AG04450 (cell line): ENCODE data around the gene TRIM26. TPM values are rescaled to one million over a fixed set of nuclear protein-coding genes. Genes with fewer than 3 reads are reported as not detected.
A peak's percentile ranks its signal among the peaks of the same experiment; 100 is the strongest.
"Not testable (repeated sequence)": the region's sequence is repeated elsewhere in the genome, so short reads cannot be mapped to it uniquely, and the experiment has no call there.

ENCODE experiments used
- CTCF ChIA-PET: fragments of 300-600, 350-600 bp; formaldehyde crosslinking; extraction: SDS; loops from one replicate; lab custom pipeline; 2022; ENCODE audit warnings: antibody characterized with exemption, inconsistent platforms; lab: Charles Lee
- POLR2A ChIA-PET: fragments of 350-600 bp; formaldehyde crosslinking; extraction: SDS; loops from one replicate; lab custom pipeline; 2021; ENCODE audit warnings: antibody characterized with exemption, inconsistent platforms; lab: Yijun Ruan, JAX
- DNase-seq: peaks from one replicate; pipeline ENCODE4 v3.0.0-alpha.2; 2011; ENCODE audit warnings: low read depth, low spot score
- H3K27ac ChIP-seq: one replicate; pipeline ENCODE4 v1.5.1; 2012; ENCODE audit warnings: low read depth, low read length, control low read depth
- H3K27me3 ChIP-seq: one replicate; pipeline ENCODE4 v1.6.0; 2012; ENCODE audit warnings: low read length; ENCODE audit not compliant: control insufficient read depth, insufficient read depth
- H3K4me3 ChIP-seq: 2 replicates; pipeline ENCODE4 v1.5.1; 2011; ENCODE audit warnings: mild to moderate bottlenecking, low read depth, low read length, control low read depth
- H3K9me3 ChIP-seq: 2 replicates; pipeline ENCODE4 v1.5.1; 2012; ENCODE audit warnings: low read length; ENCODE audit not compliant: control insufficient read depth, insufficient read depth
- polyA plus RNA-seq: library from polyadenylated mRNA; depleted of rRNA; stranded (reverse); fragments of >200 nt; gene quantifications from 2 replicates; pipeline ENCODE4 v1.2.3, GENCODE V29; 2011
- TF ChIP-seq, protein P1 (sequence below): IDR thresholded peaks from 2 replicates; pipeline ENCODE4 v1.5.1; 2011; ENCODE audit warnings: low read depth, low read length, control low read depth, inconsistent platforms

The TRIM26 gene
- polyA plus RNA-seq, 1 experiment: 22.7 TPM

DNA sequence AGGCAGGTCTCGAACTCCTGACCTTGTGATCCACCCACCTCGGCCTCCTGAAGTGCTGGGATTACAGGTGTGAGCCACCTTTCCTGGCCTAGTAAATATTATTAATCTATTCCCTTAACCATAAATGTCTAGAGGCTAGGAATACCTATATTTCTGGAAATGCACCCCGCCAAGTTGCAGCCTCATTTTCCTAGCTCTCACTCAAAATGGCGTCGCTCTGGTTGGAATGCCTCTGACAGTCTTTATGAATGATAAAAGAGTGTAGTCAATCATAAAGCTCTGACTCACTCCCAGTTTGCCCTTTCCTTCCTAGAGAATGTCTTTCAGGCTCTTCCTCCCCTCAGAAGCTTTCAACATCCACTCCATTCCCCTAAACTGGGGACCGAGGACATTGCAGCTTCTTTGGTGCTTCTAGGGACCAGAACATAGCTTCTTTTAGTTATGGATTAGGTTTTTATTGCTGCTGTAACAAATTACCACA is 14.1 kb upstream of the TRIM26 start:
- POLR2A ChIA-PET: no interaction called here
- H3K27ac ChIP-seq: no peak overlapping the region

DNA sequence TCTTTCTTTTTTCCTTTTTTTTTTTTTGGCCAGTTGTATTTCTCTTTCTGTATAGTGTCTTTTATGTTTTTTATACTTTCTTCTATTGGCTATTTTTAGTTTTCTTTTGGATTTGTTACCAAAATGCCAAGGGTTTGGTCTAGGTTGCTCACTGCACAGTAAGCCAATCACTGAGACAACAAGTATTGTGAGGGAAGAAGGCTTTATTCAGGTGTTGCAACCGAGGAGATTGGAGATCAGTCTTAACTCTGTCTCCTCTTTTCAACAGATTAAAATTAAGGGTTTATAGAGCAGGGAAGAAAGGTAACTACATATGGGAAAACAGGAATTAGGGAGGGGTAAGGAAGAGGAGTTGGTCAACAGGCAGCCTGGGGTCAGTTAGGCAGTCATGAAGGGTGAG is 10.1 kb upstream of the TRIM26 start:
- peaks cover 7% of the 10 kb centered on the region; the same call in 1 of the 2 replicates for H3K9me3 ChIP-seq
- TF ChIP-seq, protein P1, sequence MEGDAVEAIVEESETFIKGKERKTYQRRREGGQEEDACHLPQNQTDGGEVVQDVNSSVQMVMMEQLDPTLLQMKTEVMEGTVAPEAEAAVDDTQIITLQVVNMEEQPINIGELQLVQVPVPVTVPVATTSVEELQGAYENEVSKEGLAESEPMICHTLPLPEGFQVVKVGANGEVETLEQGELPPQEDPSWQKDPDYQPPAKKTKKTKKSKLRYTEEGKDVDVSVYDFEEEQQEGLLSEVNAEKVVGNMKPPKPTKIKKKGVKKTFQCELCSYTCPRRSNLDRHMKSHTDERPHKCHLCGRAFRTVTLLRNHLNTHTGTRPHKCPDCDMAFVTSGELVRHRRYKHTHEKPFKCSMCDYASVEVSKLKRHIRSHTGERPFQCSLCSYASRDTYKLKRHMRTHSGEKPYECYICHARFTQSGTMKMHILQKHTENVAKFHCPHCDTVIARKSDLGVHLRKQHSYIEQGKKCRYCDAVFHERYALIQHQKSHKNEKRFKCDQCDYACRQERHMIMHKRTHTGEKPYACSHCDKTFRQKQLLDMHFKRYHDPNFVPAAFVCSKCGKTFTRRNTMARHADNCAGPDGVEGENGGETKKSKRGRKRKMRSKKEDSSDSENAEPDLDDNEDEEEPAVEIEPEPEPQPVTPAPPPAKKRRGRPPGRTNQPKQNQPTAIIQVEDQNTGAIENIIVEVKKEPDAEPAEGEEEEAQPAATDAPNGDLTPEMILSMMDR: no peak
- DNase-seq: no peak
- POLR2A ChIA-PET: no interaction called here
- CTCF ChIA-PET: no interaction called here
- no peak overlapping the region for H3K4me3 ChIP-seq
- peaks cover 3% of the 10 kb centered on the region for H3K27me3 ChIP-seq
- H3K27ac ChIP-seq: no peak overlapping the region

More for the DNA sequence above, 14.1 kb upstream of the TRIM26 start:
- DNase-seq: no peak
- CTCF ChIA-PET: interaction anchor here (0.7 to 6.5 kb wide), 2 partner anchors 8 to 11 kb away, joined by 5 to 42 read pairs; no protein-coding TSS in a partner anchor
- peaks cover 2% of the 10 kb centered on the region; the same call in 1 of the 2 replicates for H3K9me3 ChIP-seq
- H3K27me3 ChIP-seq: peaks cover 3% of the 10 kb centered on the region
- TF ChIP-seq, protein P1: no peak
- no peak overlapping the region for H3K4me3 ChIP-seq

DNA sequence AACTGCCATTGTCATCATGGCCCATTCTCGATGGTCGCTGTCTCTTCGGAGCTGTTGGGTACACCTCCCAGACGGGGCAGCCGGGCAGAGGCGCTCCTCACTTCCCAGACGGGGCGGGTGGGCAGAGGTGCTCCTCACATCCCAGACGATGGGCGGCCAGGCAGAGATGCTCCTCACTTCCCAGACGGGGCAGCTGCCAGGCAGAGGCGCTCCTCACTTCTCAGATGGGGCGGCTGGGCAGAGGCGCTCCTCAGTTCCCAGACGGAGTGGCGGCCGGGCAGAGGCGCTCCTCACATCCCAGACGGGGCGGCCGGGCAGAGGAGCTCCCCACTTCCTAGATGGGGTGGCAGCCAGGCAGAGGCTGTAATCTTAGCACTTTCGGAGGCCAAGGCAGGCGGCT is 8.8 kb upstream of the TRIM26 start:
- POLR2A ChIA-PET, CTCF ChIA-PET, H3K4me3 ChIP-seq, H3K27me3 ChIP-seq, H3K27ac ChIP-seq, DNase-seq, H3K9me3 ChIP-seq: not testable (repeated sequence)

DNA sequence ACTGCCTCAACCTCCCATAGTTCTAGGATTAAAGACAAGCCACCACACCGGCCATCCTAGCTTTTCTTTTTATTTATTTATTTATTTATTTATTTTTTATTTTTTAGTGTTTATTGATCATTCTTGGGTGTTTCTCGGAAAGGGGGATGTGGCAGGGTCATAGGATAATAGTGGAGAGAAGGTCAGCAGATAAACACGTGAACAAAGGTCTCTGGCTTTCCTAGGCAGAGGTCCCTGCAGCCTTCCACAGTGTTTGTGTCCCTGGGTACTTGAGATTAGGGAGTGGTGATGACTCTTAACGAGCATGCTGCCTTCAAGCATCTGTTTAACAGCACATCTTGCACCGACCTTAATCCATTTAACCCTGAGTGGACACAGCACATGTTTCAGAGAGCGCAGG is 8.2 kb upstream of the TRIM26 start:
- POLR2A ChIA-PET, H3K4me3 ChIP-seq, H3K27ac ChIP-seq, H3K9me3 ChIP-seq, H3K27me3 ChIP-seq, DNase-seq: not testable (repeated sequence)
- CTCF ChIA-PET: interaction anchor here (0.7 to 3.4 kb wide), 3 partner anchors 48 to 176 kb away, joined by 3 to 32 read pairs (median 9); no protein-coding TSS in a partner anchor

DNA sequence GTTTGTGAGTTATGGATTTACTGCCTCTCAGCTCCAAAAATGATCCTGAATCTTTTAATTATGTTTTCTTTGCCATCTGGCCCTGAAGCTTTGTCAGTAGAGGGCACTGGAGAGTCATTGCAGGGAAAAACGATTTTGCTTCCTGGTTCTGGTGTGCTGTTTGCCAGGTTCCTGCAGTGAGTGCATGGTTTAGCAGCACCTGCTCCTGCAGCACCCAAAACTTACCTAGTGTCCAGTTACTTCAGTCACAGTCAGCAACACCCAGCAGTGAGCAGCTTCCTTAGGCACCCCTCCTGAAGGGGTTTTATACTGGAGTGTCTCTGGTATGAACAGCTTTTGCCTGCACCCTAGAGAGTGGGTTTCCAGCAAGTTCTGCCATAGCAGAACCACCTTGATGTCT is 6.0 kb upstream of the TRIM26 start:
- peaks cover 2% of the 10 kb centered on the region for H3K27me3 ChIP-seq
- H3K27ac ChIP-seq: no peak overlapping the region
- ChIA-PET POLR2A (no interaction called here), CTCF (interaction anchor here (0.5 to 3.4 kb wide), 19 partner anchors 10 to 234 kb away, joined by 3 to 42 read pairs (median 4); no protein-coding TSS in a partner anchor)
- peaks cover 7% of the 10 kb centered on the region; the same call in 1 of the 2 replicates for H3K9me3 ChIP-seq
- no peak overlapping the region for H3K4me3 ChIP-seq
- DNase-seq: no peak
- TF ChIP-seq, protein P1: peak; percentile 95

DNA sequence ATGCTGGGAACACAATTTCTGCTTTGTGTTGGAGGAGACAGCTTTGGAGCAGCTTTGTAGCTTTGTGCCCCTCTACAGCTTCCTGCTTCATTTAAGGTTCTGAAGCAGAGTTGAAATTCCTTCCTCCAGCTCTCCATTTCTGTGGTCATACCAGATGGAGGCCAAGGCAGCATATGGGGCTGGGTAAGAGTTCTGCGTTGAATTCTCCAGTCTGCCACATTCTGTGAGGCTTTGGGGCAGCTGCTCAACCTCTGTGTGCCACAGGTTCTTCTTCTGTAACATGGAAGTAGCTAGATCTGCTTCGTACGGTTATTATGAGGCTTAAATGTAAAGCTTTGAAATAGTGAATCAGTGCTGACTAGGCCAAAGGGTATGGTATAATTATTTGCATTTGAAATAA is 2.9 kb upstream of the TRIM26 start:
- no peak for DNase-seq
- ChIA-PET POLR2A (no interaction called here), CTCF (interaction anchor here (1.6 to 2.1 kb wide), 2 partner anchors 11 to 181 kb away, joined by 5 to 10 read pairs; no protein-coding TSS in a partner anchor)
- TF ChIP-seq, protein P1: no peak
- Histone ChIP-seq H3K27me3 (no peaks in the 10 kb centered on the region), H3K4me3 (no peak overlapping the region), H3K9me3 (no peaks in the 10 kb centered on the region; the same call in 1 of the 2 replicates), H3K27ac (no peak overlapping the region)
